Panc1 (cell line): Measurements from ENCODE around the gene SPTBN1. TPM values are rescaled to one million over a fixed set of nuclear protein-coding genes. Genes with fewer than 3 reads are reported as not detected.

Experiments used
- ATAC-seq: fragments of 200-7000 bp; cut with Tn5 transposase; 2 replicates; pipeline ENCODE4 v1.9.1; 2020; ENCODE audit warnings: mild to moderate bottlenecking, moderate library complexity
- BruUV-seq: library from RNA; stranded (reverse); fragments of 400-500 nt; replicated peaks from 2 replicates; lab custom pipeline; 2021; lab: Mats Ljungman, UMichigan
- CTCF ChIA-PET: fragments of 300-600 bp; sonication (Branson Sonifier 250); formaldehyde crosslinking; loops from one replicate; lab custom pipeline; 2022; ENCODE audit warnings: antibody characterized with exemption; lab: Charles Lee
- POLR2A ChIA-PET: fragments of 300-600 bp; sonication (Branson Sonifier 250); formaldehyde crosslinking; loops from one replicate; lab custom pipeline; 2022; ENCODE audit warnings: antibody characterized with exemption; lab: Charles Lee
- DNase-seq: peaks from one replicate; pipeline ENCODE4 v3.0.0-alpha.2; 2010; ENCODE audit warnings: low read depth, low spot score
- H3K27ac ChIP-seq: 2 replicates; pipeline ENCODE4 v1.5.1; 2011; ENCODE audit warnings: mild to moderate bottlenecking, low read length, inconsistent platforms
- H3K27me3 ChIP-seq: fragments of 200-500 bp; sonication (Bioruptor generic); 2 replicates; pipeline ENCODE4 v1.6.0; 2014; ENCODE audit warnings: low read length, inconsistent platforms; ENCODE audit not compliant: control insufficient read depth, insufficient read depth
- H3K36me3 ChIP-seq: fragments of 200-500 bp; sonication (Bioruptor generic); 2 replicates; pipeline ENCODE4 v1.5.1; 2014; ENCODE audit warnings: inconsistent platforms, mild to moderate bottlenecking, low read length, moderate library complexity; ENCODE audit not compliant: control insufficient read depth, insufficient read depth
- H3K4me1 ChIP-seq: 2 replicates; pipeline ENCODE4 v1.5.1; 2011; ENCODE audit warnings: inconsistent platforms, mild to moderate bottlenecking, low read length, moderate library complexity; ENCODE audit not compliant: control insufficient read depth, insufficient read depth
- H3K4me3 ChIP-seq, 2 experiments: 2 replicates each; pipeline ENCODE4 v1.5.1; 2011 to 2012; ENCODE audit warnings: low read depth in 2 of 2, low read length in 2 of 2, mild to moderate bottlenecking in 2 of 2, inconsistent platforms in 1 of 2, moderate library complexity in 1 of 2
- H3K9me3 ChIP-seq: fragments of 200-500 bp; sonication (Bioruptor generic); 2 replicates; pipeline ENCODE4 v1.5.1; 2014; ENCODE audit warnings: low read depth, mild to moderate bottlenecking, inconsistent platforms, low read length, moderate library complexity; ENCODE audit not compliant: control insufficient read depth, insufficient read depth
- CTCF ChIP-seq: fragments of 450-650 bp; IDR thresholded peaks from 2 replicates; pipeline ENCODE4 v1.5.1; 2017; ENCODE audit warnings: mild to moderate bottlenecking
- POLR2AphosphoS5 ChIP-seq: IDR thresholded peaks from 2 replicates; pipeline ENCODE4 v1.6.1; 2012; ENCODE audit warnings: mild to moderate bottlenecking, low read depth, low read length, moderate library complexity
- REST ChIP-seq, 2 experiments: IDR thresholded peaks; 2 replicates each; pipeline ENCODE4 v1.6.1; 2011 to 2012; ENCODE audit warnings: low read depth in 2 of 2, control low read depth in 1 of 2, low read length in 1 of 2, mild to moderate bottlenecking in 1 of 2, moderate library complexity in 1 of 2; ENCODE audit not compliant: insufficient read depth in 1 of 2
- SIN3A ChIP-seq: IDR thresholded peaks from 2 replicates; pipeline ENCODE4 v1.6.1; 2012; ENCODE audit warnings: low read depth, mild to moderate bottlenecking, low read length, moderate library complexity, borderline replicate concordance; ENCODE audit not compliant: insufficient read depth
- TCF7L2 ChIP-seq: IDR thresholded peaks from 2 replicates; pipeline ENCODE4 v1.6.1; 2011; ENCODE audit warnings: mild to moderate bottlenecking, low read depth, low read length, inconsistent platforms
- in situ Hi-C: cut with HindIII; loops from 2 replicates; pipeline ENCODE4 v1.10.0; 2016; ENCODE audit warnings: low sequenced_read_pairs, low pct_unique_long_range_greater_than_20kb
- intact Hi-C: fragments of 100-400 bp; cut with micrococcal nuclease; formaldehyde crosslinking; loops from one replicate; pipeline ENCODE4 v1.10.0; 2022; ENCODE audit not compliant: unreplicated experiment
- total RNA-seq: library from RNA; stranded (reverse); gene quantifications from one replicate; pipeline ENCODE4 v1.2.1, GENCODE V29; 2021; ENCODE audit not compliant: unreplicated experiment

Gene SPTBN1
- total RNA-seq, 1 experiment from 2014 or later, result 169 TPM

GRCh38 chr2:54590216-54591120 is 134.3 kb downstream of the SPTBN1 start:
- CTCF ChIA-PET, result no interaction called here
- TF ChIP-seq TCF7L2, result no peak
- no peak for TF ChIP-seq CTCF
- TF ChIP-seq REST (IDR thresholded peaks at IDR 0.05; ENCODE audit: insufficient read depth in 1 of 2, low read depth in 2 of 2, low read length in 1 of 2), result no peak
- no peak for TF ChIP-seq POLR2AphosphoS5
- no peak for TF ChIP-seq SIN3A
- Histone ChIP-seq H3K27me3 (no peaks in the 10 kb centered on the region), H3K36me3 (no peaks in the 10 kb centered on the region), H3K4me1 (peaks cover 26% of the 10 kb centered on the region), H3K9me3 (no peaks in the 10 kb centered on the region), H3K27ac (no peak overlapping the region; the same call in 1 of the 2 replicates), H3K4me3 (no peak overlapping the region)
- in situ Hi-C loops, result no loop called here
- no TSS peak for BruUV-seq
- no peak for DNase-seq
- intact Hi-C loops, result no loop called here
- ATAC-seq, result no peak
- POLR2A ChIA-PET, result interaction anchor here (0.6 kb wide), 1 partner anchor 10 kb away, joined by 5 read pairs; no protein-coding TSS in a partner anchor

DNA sequence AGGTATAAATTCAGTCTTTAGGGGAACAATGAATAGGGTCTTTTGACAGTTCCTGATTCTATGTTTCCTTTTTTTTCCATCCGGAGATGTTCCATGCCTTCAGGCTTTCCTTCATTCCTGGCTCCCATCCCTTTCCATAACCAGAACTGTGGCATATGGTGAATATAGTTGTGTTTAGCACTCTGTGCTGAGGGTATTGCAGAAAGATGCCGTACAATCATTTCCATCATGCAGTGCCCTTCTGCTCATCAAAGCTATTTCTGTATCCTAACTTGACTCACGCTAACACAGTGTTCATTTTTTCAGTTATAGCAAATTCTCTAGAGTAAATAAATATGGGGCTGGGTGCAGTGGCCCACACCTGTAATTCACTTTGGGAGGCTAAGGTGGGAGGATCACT is 135.4 kb downstream of the SPTBN1 start:
- TF ChIP-seq SIN3A (no peak), CTCF (no peak), POLR2AphosphoS5 (no peak), TCF7L2 (no peak), REST (IDR thresholded peaks at IDR 0.05; ENCODE audit: insufficient read depth in 1 of 2, low read depth in 2 of 2, low read length in 1 of 2) (no peak)
- ChIA-PET POLR2A (interaction anchor here (0.6 kb wide), 1 partner anchor 9 kb away, joined by 4 read pairs; no protein-coding TSS in a partner anchor), CTCF (no interaction called here)
- Histone ChIP-seq H3K9me3 (no peaks in the 10 kb centered on the region), H3K27me3 (no peaks in the 10 kb centered on the region), H3K4me3 (no peak overlapping the region), H3K4me1 (peaks cover 26% of the 10 kb centered on the region), H3K27ac (no peak overlapping the region), H3K36me3 (no peaks in the 10 kb centered on the region)
- intact Hi-C loops, result no loop called here
- ATAC-seq (no peak), DNase-seq (no peak)
- in situ Hi-C loops, result no loop called here
- BruUV-seq, result no TSS peak
